Gastroesophageal sphincter (tissue), 4 donors: Measurements from ENCODE around the gene TANK. TPM values are rescaled to one million over a fixed set of nuclear protein-coding genes. Genes with fewer than 3 reads are reported as not detected.

Experiments used
- ATAC-seq: fragments of 150-250 bp; one replicate; pipeline ENCODE4 v1.9.1; 2016; ENCODE audit warnings: mild to moderate bottlenecking, moderate library complexity
- H3K27ac ChIP-seq, 4 donors: fragments of 200-600 bp; sonication (generic) in 3 of 4; 1 replicate in 3 of 4; 2 replicates in 1 of 4; pipeline ENCODE4 v1.5.1; 2016 to 2019
- H3K27me3 ChIP-seq: fragments of 200-600 bp; sonication (generic); one replicate; pipeline ENCODE4 v1.5.1; 2019
- H3K36me3 ChIP-seq, 2 donors: fragments of 200-600 bp; sonication (generic); one replicate each; pipeline ENCODE4 v1.5.1; 2019; ENCODE audit warnings: control low read depth in 1 of 2
- H3K4me1 ChIP-seq, 3 donors: fragments of 200-600 bp; sonication (generic); 1 replicate in 2 of 3; 2 replicates in 1 of 3; pipeline ENCODE4 v1.5.1; 2016 to 2019; ENCODE audit warnings: control low read depth in 2 of 3
- H3K4me3 ChIP-seq, 2 donors: fragments of 200-600 bp; sonication (generic); one replicate each; pipeline ENCODE4 v1.5.1; 2019; ENCODE audit warnings: mild to moderate bottlenecking in 1 of 2, moderate library complexity in 1 of 2
- H3K9me3 ChIP-seq, 3 donors: fragments of 200-600 bp; sonication (generic); one replicate each; pipeline ENCODE4 v1.5.1; 2017 to 2019; ENCODE audit warnings: control low read depth in 2 of 3
- CTCF ChIP-seq, 4 experiments: fragments of 200-600 bp in 2 of 4; fragments of 450-650 bp in 2 of 4; sonication (generic) in 1 of 4; IDR thresholded peaks; one replicate each; pipeline ENCODE4 v1.5.1; 2017 to 2019; ENCODE audit warnings: antibody characterized with exemption in 4 of 4, mild to moderate bottlenecking in 2 of 4, moderate library complexity in 2 of 4
- EP300 ChIP-seq: sonication (generic); formaldehyde crosslinking; IDR thresholded peaks from one replicate; pipeline ENCODE4 v1.6.1; 2017; ENCODE audit warnings: antibody characterized with exemption, mild to moderate bottlenecking
- POLR2A ChIP-seq, 2 donors: fragments of 450-650 bp; IDR thresholded peaks; one replicate each; pipeline ENCODE4 v1.6.1; 2017; ENCODE audit warnings: antibody characterized with exemption in 2 of 2, mild to moderate bottlenecking in 2 of 2, moderate library complexity in 1 of 2
- POLR2AphosphoS5 ChIP-seq: sonication (generic); formaldehyde crosslinking; IDR thresholded peaks from one replicate; pipeline ENCODE4 v1.6.1; 2017; ENCODE audit warnings: antibody characterized with exemption
- WGBS, 2 donors: methylation state at CpG; one replicate each; pipeline ENCODE4 v1.1.5; 2018; ENCODE audit warnings: low coverage in 1 of 2; 5-methylcytosine and 5-hydroxymethylcytosine counted together
- total RNA-seq, 4 donors: library from RNA; depleted of rRNA; stranded (reverse); fragments of >200 nt; gene quantifications; one replicate each; pipeline ENCODE4 v1.1.0, GENCODE V29; 2016

Gene TANK
- total RNA-seq, 4 donors from 2014 or later: 48.3 to 88.2 (median 75.6) TPM

- no peaks in the 10 kb centered on the region for H3K9me3 ChIP-seq
- TF ChIP-seq POLR2A (IDR thresholded peaks at IDR 0.05): no peak
- no peak for TF ChIP-seq EP300
- no peak for TF ChIP-seq POLR2AphosphoS5
- no peak for TF ChIP-seq CTCF (IDR thresholded peaks at IDR 0.05)
- WGBS, 2 donors: 84 to 93% methylated on average over 6 of the region's 6 CpGs
These were observed 6.5 kb downstream of the TANK start for GRCh38 chr2:161166538-161167409.

GRCh38 chr2:161169335-161169734, 9.1 kb downstream of the TANK start:
- 77 to 92% methylated on average over 2 of the region's 2 CpGs for WGBS, 2 donors
- Histone ChIP-seq H3K27ac (no peak overlapping the region), H3K9me3 (no peaks in the 10 kb centered on the region), H3K4me1 (peaks cover 9 to 50% (median 12%) of the 10 kb centered on the region in 3 donors), H3K36me3 (no peaks in the 10 kb centered on the region), H3K27me3 (no peaks in the 10 kb centered on the region), H3K4me3 (no peak overlapping the region)
- ATAC-seq: no peak
- no peak for TF ChIP-seq POLR2AphosphoS5
- TF ChIP-seq EP300: no peak
- TF ChIP-seq POLR2A (IDR thresholded peaks at IDR 0.05): no peak
- TF ChIP-seq CTCF (IDR thresholded peaks at IDR 0.05): no peak

More at GRCh38 chr2:161166538-161167409, 6.5 kb downstream of the TANK start:
- H3K4me1 ChIP-seq: peaks cover 16 to 68% (median 16%) of the 10 kb centered on the region in 3 donors
- H3K4me3 ChIP-seq: no peak overlapping the region
- no peak for ATAC-seq
- H3K27me3 ChIP-seq: no peaks in the 10 kb centered on the region
- H3K27ac ChIP-seq: no peak overlapping the region
- H3K36me3 ChIP-seq: peaks cover 0 to 12% of the 10 kb centered on the region in 2 donors

GRCh38 chr2:161170377-161170776, 10.1 kb downstream of the TANK start:
- WGBS, 2 donors: 63 to 68% methylated on average over 6 of the region's 6 CpGs
- Histone ChIP-seq H3K4me1 (peaks cover 9 to 41% (median 10%) of the 10 kb centered on the region in 3 donors), H3K36me3 (no peaks in the 10 kb centered on the region), H3K27ac (no peak overlapping the region), H3K27me3 (no peaks in the 10 kb centered on the region), H3K4me3 (no peak overlapping the region), H3K9me3 (no peaks in the 10 kb centered on the region)
- ATAC-seq: no peak
- no peak for TF ChIP-seq POLR2A (IDR thresholded peaks at IDR 0.05)
- no peak for TF ChIP-seq CTCF (IDR thresholded peaks at IDR 0.05)
- no peak for TF ChIP-seq EP300
- no peak for TF ChIP-seq POLR2AphosphoS5

- WGBS, 2 donors: 80 to 98% methylated on average over 4 of the region's 4 CpGs
- no peak for ATAC-seq
- Histone ChIP-seq H3K27me3 (no peaks in the 10 kb centered on the region), H3K4me1 (peaks cover 7 to 32% (median 9%) of the 10 kb centered on the region in 3 donors), H3K27ac (no peak overlapping the region), H3K9me3 (no peaks in the 10 kb centered on the region), H3K4me3 (no peak overlapping the region), H3K36me3 (no peaks in the 10 kb centered on the region)
- TF ChIP-seq CTCF (IDR thresholded peaks at IDR 0.05) (no peak), EP300 (no peak), POLR2AphosphoS5 (no peak), POLR2A (IDR thresholded peaks at IDR 0.05) (no peak)
These were observed 11.0 kb downstream of the TANK start for GRCh38 chr2:161170958-161171932.
